GM19463 (cell line): Measurements from ENCODE around the gene CTCF.

ENCODE experiments used
- ATAC-seq: cut with Tn5 transposase; IDR thresholded peaks from one replicate; pipeline ENCODE4 v1.9.1; 2021; ENCODE audit warnings: mild to moderate bottlenecking, moderate library complexity; ENCODE audit not compliant: unreplicated experiment

The CTCF gene

DNA sequence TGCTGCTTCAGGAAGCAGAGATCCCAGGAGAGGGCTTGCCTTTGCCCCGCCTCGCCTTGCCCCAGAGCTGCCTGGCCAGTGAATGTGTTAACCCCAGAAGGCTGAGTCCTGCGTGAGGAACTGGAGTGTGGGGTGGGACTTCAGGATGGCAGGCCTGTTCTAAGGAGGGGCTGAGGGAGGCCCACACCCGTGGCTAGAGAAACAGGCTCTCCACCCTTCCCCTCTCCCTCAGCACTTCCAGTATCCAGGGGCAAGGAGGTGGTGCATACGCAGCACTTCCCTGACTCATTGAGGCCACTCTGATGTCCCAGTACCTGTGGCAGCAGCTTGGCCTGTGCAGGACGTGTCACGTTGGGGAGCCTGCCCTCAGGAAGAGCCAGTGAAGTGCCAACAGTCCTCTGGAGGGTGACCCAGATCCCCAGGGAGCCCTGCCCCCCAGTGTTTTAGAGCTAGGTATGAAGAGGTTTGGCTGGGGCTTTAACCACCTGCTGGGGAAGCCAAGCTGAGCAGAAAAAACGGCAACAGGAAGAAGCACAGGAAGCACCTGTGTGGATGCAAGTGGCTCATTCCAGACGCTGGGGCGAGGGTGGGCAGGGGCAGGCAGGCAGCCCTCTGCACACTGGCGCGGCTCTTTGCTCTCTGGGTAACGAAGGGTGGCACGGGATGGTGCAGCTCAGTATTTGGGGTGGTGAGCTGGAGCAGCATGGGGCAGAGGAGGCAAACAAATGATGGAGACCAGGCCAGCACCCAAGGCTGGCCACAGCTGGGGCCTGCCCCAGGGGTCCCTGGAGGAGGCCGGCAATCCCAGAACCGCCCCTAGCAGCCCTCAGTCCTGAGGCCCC is 14.7 kb upstream of the CTCF start:
- no peak for ATAC-seq

- ATAC-seq, result no peak
Observed at GRCh38 chr16:67548265-67549126, 13.8 kb upstream of the CTCF start.

- no peak for ATAC-seq
Observed at GRCh38 chr16:67549240-67549639, 13.1 kb upstream of the CTCF start.

GRCh38 chr16:67549936-67550335 is 12.4 kb upstream of the CTCF start:
- no peak for ATAC-seq

DNA sequence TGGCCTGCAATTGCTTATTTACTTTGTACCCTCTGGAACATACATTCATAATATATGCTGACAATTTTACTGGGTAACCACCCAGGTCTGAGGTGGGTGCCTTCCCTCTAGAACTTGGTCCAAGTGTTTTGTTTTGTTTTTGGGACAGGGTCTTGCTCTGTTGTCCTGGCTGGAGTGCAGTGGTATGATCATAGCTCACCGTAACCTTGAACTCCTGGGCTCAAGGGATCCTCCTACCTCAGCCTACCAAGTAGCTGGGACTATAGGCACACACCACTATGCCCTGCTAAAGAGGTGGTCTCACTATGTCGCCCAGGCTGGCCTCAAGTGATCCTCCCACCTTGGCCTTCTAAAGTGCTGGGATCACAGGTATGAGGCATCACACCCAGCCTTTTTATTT is 11.2 kb upstream of the CTCF start:
- no peak for ATAC-seq

DNA sequence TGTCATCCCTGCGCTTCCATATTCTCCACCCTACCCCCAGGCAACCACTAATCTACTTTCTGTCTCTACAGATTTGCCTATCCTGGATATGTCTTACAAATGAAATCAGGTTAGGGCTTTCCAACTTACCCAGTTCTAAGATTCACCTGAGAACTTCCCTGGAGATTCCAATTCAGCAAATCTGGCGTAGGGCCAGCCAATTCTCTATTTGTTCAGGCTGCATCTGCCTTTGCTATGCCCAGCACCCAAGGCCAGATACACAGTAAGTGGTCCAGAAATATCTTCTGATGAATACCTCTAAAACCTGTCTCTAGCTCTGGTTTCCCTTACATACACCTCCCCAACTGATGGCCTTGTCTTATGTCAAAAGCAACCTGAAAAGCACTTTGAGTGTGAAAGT is 10.4 kb upstream of the CTCF start:
- no peak for ATAC-seq

DNA sequence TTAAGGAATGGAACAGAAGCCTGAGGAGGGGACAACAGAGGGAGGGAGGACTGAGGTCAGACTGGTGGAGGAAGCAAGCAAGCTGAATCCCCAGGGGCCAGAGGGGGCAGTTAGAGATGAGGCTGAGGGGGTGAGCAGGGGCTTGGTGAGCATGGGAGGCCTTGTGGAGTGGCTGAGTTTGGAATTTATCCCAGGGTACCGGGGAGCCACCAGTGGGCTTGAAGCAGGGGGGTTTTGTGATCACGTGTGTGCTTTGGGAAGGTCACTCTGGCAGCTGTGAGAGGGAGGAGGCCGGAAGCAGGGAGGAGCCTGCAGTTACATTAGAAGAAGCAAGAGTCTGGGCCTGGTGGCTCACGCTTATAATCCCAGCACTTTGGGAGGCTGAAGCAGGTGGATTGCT is 9.8 kb upstream of the CTCF start:
- ATAC-seq, result no peak

GRCh38 chr16:67555795-67556212 is 6.5 kb upstream of the CTCF start:
- ATAC-seq, result no peak

DNA sequence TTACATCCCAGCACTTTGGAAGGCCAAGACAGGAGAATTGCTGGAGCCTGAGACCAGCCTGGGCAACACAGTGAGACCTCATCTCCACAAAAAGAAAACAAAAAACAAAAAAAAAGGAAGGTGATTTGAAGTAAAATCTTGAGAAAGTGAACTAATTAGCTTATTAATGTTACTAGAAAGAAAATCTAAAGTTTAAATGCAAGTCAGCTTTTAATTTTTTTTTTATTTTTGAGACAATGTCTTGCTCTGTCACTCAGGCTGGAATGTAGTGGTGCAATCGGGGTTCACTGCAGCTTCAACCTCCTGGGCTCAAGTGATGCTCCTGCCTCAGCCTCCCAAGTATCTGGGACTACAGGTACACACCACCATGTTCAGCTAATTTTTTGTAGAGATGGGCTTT is 3.5 kb upstream of the CTCF start:
- ATAC-seq, result no peak

DNA sequence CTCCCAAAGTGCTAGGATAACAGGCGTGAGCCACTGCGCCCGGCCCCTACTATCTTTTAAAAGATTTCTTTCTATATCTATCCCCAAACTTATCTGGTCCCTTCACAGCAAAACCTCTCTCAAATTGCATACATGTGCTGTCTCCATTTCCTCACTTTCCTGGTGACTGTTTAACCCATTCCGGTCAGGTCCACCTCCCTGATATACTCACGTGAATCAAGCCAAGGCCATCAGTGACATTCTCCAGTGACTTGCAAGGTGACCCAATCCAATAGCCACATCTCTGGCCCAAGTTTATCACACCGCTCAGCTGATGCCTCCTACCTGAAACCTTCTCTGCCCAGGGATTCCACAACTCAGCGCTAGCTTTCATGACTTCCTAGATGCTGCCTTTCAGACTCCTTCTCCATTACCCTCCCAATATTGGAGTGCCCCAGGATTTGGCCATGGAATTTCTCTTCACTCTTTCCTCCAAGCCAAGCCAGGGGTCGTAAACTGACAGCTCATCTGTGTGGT is 1.4 kb upstream of the CTCF start:
- ATAC-seq, result no peak

DNA sequence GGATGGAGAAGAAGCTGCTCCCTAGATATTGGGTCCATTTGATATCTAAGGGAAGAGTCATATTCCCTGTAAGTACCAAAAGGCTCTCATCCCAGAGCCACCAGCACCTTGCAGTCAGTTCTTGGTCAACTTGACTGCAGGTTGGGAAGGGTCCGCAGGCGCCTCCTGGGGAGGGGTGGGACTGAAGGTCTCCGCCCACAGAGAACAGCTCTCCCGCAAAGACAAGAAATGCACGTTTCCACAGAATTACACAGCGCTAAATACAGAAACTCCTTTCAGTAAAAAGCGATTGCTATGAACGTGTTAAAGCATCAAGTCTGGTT is 864 bp upstream of the CTCF start:
- no peak for ATAC-seq

DNA sequence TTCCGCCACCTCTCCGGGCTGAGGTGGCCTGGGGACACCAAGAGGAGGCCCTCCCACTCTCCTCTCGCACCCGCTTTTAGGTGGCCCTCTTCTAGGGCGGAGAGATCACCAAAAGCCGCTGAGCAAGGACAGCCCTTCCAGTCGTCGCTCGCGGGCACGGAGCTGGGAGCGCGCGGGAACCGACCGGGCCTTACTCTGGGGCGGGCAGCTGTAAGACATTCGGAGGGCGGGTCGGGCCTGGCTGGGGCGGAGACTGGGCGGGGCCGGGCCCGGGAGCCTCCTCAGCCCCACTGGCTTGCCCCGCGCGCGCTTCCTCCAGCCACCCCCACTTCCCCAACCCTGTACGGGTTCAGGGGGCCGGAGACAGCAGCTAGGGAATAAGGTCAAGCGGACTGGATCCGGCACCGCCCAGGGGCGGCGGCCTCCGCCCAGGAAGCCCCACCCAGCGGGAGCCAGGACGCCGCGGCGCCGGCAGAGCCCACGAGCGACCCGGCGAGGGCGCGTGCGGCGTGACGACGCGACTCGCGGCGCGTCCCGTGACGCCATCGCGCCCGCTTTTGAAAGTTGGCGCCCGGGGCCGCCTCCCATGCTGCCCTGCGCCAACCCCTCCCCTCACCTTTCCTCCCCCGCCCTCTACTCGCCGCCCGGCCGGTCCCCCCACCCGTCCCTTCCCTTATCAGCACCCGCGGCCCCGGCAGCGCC is 351 bp upstream of the CTCF start:
- peak; percentile 85 for ATAC-seq

DNA sequence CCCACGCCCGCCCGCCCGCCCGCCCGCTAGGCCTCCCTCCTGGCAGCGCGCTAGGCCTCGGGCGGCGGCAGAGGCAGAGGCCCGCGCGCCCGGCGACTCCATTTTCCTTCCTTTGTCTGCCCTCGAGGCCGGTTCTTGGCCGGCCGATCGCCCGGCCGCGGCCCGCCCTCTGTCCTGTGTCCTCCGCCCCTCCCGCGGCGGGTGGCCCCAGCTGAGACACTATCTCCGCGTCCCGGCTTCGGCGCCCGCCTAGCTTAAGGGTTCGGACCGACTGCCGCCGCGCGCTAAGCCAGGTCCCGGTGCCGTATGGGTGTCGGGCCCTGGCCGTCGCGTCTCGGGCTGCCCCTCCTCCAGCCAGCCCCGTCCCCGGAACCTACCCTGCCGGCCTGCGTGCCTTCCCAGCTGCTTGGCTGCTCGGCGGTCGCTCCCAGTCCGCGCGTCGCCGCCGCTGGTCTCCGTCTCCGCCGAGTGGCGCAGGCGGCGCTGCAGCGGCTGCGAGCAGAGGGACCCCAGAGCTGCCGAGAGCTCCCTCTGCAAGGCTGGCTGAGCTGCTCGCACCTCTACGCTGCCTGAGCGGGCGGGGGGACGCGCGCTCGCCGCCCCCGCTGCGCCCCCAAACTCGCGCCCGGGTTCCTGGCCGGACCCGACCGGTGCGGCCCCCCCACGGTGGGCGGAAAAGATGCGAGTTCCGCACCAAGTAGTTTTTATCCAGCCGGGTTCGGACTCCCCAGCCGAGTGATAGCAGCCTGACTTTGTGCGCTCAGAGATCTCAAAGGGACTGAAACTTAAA is 787 bp downstream of the CTCF start:
- peak; percentile 2 for ATAC-seq

GRCh38 chr16:67563708-67564468 is 1.6 kb downstream of the CTCF start:
- no peak for ATAC-seq

DNA sequence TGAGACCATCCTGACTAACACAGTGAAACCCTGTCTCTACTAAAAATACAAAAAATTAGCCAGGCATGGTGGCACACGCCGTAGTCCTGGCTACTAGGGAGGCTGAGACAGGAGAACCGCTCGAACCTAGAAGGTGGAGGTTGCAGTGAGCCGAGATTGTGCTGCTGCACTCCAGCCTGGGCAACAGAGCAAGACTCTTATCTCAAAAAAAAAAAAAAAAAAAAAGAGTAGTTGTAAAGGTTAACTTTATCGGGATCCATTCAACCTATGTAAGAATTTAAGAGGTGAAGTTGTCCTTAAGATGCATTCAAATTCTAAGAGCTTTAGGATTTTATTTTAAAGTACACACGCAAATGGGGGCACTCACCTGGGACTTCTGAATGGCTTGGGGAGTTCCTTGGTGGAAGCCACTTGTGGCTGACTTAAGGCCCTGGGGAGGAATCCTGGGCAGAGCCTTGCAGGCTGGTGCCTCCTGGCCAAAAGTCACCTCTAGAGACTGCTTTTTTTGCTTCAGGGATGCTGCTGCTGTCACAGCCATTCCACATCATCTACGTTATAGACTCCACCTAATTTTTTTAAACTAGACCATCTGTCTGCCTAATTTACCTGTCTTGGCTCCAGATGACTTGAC is 3.3 kb downstream of the CTCF start:
- ATAC-seq, result no peak

- no peak for ATAC-seq
Observed at GRCh38 chr16:67571464-67571863, 9.1 kb downstream of the CTCF start.

DNA sequence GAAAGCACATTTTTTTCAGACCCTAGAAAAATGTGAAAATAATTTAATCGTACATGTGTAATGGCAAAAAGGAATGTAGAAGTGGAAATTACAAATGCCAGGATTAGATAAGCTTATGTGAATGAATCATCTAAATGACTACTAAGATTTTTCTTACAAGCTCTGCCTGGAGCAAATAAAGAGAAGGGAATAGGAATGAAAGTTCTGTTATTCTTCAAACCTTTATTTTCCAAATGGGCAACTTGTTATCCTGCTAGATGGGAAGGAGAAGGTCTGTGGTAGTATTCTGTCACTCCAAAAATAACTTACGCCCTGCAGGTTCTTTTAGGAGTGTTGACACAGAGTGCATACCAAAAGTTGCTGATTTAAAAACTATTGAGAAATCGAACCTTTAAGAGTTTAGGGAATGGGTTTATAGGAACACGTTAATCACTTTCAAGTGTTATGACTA is 9.7 kb downstream of the CTCF start:
- no peak for ATAC-seq

GRCh38 chr16:67579686-67580085 is 17.4 kb downstream of the CTCF start:
- no peak for ATAC-seq

GRCh38 chr16:67580202-67580601 is 17.9 kb downstream of the CTCF start:
- no peak for ATAC-seq
